Nephron (organoid): ENCODE data around the gene ACAP3.

Experiments used
- H3K27ac Mint-ChIP-seq, 3 experiments: 2 replicates each; pipeline ENCODE4 v1.8.0; 2020; ENCODE audit warnings: mixed read lengths in 3 of 3, mild to moderate bottlenecking in 2 of 3, moderate library complexity in 1 of 3
- H3K27me3 Mint-ChIP-seq: 2 replicates; pipeline ENCODE4 v1.8.0; 2021; ENCODE audit warnings: low read depth, mild to moderate bottlenecking, moderate library complexity, mixed read lengths
- H3K36me3 Mint-ChIP-seq: 2 replicates; pipeline ENCODE4 v1.8.0; 2020; ENCODE audit warnings: low read depth, mixed read lengths
- H3K4me1 Mint-ChIP-seq: 2 replicates; pipeline ENCODE4 v1.8.0; 2020; ENCODE audit warnings: mixed read lengths
- H3K4me3 Mint-ChIP-seq, 3 experiments: 2 replicates each; pipeline ENCODE4 v1.8.0; 2020; ENCODE audit warnings: mild to moderate bottlenecking in 3 of 3, mixed read lengths in 3 of 3, moderate library complexity in 2 of 3
- H3K9me3 Mint-ChIP-seq: 2 replicates; pipeline ENCODE4 v1.8.0; 2020; ENCODE audit warnings: mixed read lengths
- TF ChIP-seq, protein P1 (sequence below), 3 experiments: fragments of 200-600 bp; sonication (generic); IDR thresholded peaks; one replicate each; pipeline ENCODE4 v1.5.0; 2021; ENCODE audit warnings: antibody characterized with exemption in 3 of 3; ENCODE audit not compliant: unreplicated experiment in 3 of 3

The ACAP3 gene

DNA sequence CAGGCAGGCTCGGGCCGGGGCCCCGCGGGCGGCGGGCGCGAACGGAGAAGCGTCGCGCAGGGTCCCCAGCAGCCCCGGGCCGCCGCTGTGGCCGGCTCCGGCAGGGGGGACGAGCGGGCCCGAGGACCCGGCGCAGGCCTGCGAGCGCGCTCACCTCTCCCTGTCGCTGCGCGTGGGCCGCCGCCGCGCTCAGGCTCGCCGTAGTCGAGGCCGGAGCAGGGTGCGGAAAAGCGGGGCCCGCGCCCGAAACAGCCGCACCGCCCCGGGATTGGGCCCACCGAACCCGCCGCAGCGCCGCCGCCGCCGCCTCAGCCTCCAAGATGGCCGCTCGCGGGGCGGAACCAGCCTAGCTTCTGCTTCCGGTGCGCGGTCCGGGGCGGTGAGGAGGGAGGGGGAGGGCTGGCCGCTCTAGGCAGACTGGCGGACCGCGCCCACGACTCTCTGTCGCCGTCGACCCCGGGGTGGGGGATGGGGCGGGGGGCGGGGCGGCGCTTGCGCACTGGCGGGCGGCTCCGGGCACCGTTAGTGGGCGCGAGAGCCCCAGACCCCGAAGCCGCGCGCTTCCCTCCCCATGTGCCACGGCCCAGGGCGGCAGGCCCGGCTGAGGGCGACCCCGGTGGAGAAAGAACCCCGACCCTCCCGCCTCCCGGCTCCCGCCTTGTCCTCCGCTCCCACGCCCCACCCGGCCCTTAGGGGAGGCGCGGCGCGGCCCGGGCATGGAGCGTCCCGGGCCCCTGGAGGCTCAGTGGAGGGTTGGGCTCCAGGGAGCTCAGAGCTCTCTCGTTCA, 34.0 kb downstream of the ACAP3 start, which contains the start of gene UBE2J2:
TSS of gene UBE2J2 (minus strand) at position 343 of the 787 bp plus-strand sequence. CDS start 5,862 bp downstream, outside the sequence.
- peak within 1 kb of the TSS; percentile 40 to 80 (median 61) for H3K27ac Mint-ChIP-seq
- peak within 1 kb of the TSS; percentile 86 to 92 (median 89) for H3K4me3 Mint-ChIP-seq
- H3K4me1 Mint-ChIP-seq = peaks cover 32% of the 10 kb centered on the region
- H3K9me3 Mint-ChIP-seq = no peaks in the 10 kb centered on the region
- TF ChIP-seq, protein P1, sequence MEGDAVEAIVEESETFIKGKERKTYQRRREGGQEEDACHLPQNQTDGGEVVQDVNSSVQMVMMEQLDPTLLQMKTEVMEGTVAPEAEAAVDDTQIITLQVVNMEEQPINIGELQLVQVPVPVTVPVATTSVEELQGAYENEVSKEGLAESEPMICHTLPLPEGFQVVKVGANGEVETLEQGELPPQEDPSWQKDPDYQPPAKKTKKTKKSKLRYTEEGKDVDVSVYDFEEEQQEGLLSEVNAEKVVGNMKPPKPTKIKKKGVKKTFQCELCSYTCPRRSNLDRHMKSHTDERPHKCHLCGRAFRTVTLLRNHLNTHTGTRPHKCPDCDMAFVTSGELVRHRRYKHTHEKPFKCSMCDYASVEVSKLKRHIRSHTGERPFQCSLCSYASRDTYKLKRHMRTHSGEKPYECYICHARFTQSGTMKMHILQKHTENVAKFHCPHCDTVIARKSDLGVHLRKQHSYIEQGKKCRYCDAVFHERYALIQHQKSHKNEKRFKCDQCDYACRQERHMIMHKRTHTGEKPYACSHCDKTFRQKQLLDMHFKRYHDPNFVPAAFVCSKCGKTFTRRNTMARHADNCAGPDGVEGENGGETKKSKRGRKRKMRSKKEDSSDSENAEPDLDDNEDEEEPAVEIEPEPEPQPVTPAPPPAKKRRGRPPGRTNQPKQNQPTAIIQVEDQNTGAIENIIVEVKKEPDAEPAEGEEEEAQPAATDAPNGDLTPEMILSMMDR (IDR thresholded peaks at IDR 0.05; ENCODE audit: unreplicated experiment in 3 of 3) = no peak
- peaks cover 9% of the 10 kb centered on the region for H3K36me3 Mint-ChIP-seq
- H3K27me3 Mint-ChIP-seq = no peaks in the 10 kb centered on the region

DNA sequence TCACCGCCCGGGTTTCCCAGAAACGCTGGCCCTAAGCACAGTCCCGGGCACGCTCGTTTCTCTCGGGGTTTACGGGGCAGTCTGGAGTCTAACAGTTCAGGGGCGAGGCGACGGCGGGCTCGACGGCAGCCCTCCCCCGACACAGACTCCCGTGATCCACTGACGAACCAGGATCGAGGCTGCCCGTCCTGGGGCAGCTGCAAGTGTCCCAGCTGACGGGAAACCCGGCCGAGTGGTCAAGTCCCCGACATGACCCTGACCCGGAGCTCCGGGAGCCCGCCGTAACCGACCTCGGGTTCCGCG, 34.6 kb downstream of the ACAP3 start:
- Mint-ChIP-seq H3K27ac (peak overlapping the region; percentile 33 to 80 (median 61)), H3K4me3 (peak overlapping the region; percentile 86 to 92 (median 89)), H3K27me3 (no peaks in the 10 kb centered on the region), H3K4me1 (peaks cover 32% of the 10 kb centered on the region), H3K9me3 (no peaks in the 10 kb centered on the region), H3K36me3 (peaks cover 9% of the 10 kb centered on the region)
- TF ChIP-seq, protein P1 (IDR thresholded peaks at IDR 0.05; ENCODE audit: unreplicated experiment in 3 of 3) = no peak

GRCh38 chr1:1272341-1273208, 35.2 kb downstream of the ACAP3 start:
- H3K9me3 Mint-ChIP-seq = no peaks in the 10 kb centered on the region
- TF ChIP-seq, protein P1 (IDR thresholded peaks at IDR 0.05; ENCODE audit: unreplicated experiment in 3 of 3) = no peak
- no peaks in the 10 kb centered on the region for H3K27me3 Mint-ChIP-seq
- H3K27ac Mint-ChIP-seq = peak overlapping the region; percentile 33 to 80 (median 61)
- peaks cover 32% of the 10 kb centered on the region for H3K4me1 Mint-ChIP-seq
- H3K36me3 Mint-ChIP-seq = peaks cover 9% of the 10 kb centered on the region
- H3K4me3 Mint-ChIP-seq = peak overlapping the region; percentile 86 to 92 (median 89)

DNA sequence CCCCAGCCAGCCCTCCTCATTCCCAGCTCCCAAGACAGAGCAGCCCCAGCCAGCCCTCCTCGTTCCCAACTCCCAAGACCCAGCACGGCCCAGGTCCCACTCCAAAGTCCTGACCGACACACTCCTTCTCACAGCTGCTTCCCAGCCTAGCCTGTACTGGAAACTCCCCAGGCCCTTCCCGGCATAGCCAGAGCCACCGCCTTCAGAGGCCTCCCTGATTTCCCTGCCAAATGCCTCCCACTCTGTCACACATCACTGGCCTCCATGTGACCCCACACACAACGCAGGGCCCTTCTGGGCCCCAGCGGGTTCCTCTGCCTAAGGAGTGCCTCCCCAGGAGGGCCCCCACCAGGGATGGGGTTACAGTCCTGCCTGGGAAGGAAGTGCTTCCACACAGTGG, 36.9 kb downstream of the ACAP3 start:
- Mint-ChIP-seq H3K9me3 (no peaks in the 10 kb centered on the region), H3K27me3 (no peaks in the 10 kb centered on the region), H3K36me3 (peaks cover 17% of the 10 kb centered on the region), H3K4me1 (peaks cover 32% of the 10 kb centered on the region), H3K27ac (peak overlapping the region; percentile 52 to 94 (median 77)), H3K4me3 (peak overlapping the region; percentile 86 to 92 (median 87))
- TF ChIP-seq, protein P1 (IDR thresholded peaks at IDR 0.05; ENCODE audit: unreplicated experiment in 3 of 3) = no peak

- H3K36me3 Mint-ChIP-seq = peaks cover 27% of the 10 kb centered on the region
- no peak overlapping the region for H3K27ac Mint-ChIP-seq
- no peaks in the 10 kb centered on the region for H3K9me3 Mint-ChIP-seq
- H3K4me3 Mint-ChIP-seq = no peak overlapping the region
- no peaks in the 10 kb centered on the region for H3K27me3 Mint-ChIP-seq
- peaks cover 37% of the 10 kb centered on the region for H3K4me1 Mint-ChIP-seq
- TF ChIP-seq, protein P1 (IDR thresholded peaks at IDR 0.05; ENCODE audit: unreplicated experiment in 3 of 3) = no peak
These were observed 39.4 kb downstream of the ACAP3 start for GRCh38 chr1:1268284-1268682.
